ENCODE results near the gene YTHDC1.

- TF ChIP-seq ZNF282 (IDR thresholded peaks at IDR 0.05; ENCODE audit: partially characterized antibody) = no peak
- TF ChIP-seq ZNF350 (CRISPR knock-in tag; IDR thresholded peaks at IDR 0.05; ENCODE audit: borderline replicate concordance, low read depth) = no peak
- no peak for TF ChIP-seq ZNF18 (CRISPR knock-in tag; IDR thresholded peaks at IDR 0.05; ENCODE audit: insufficient replicate concordance)
- TF ChIP-seq NFE2L1 (CRISPR knock-in tag; IDR thresholded peaks at IDR 0.05; ENCODE audit: borderline replicate concordance) = no peak
- no peak for TF ChIP-seq SIN3B (IDR thresholded peaks at IDR 0.05; ENCODE audit: low read length)
- TF ChIP-seq NKX3-1 (CRISPR knock-in tag; IDR thresholded peaks at IDR 0.05) = no peak
- TF ChIP-seq CCAR2 (optimal IDR thresholded peaks at IDR 0.05; ENCODE audit: low read depth, low read length) = no peak
- TF ChIP-seq MLLT10 (CRISPR knock-in tag; IDR thresholded peaks at IDR 0.05) = no peak
These were observed 11.3 kb downstream of the YTHDC1 start for GRCh38 chr4:68338625-68339024.
